COLO668 (cell line): ENCODE measurements around the gene VPS13C.

Source experiments
- DNase-seq: peaks from one replicate; lab custom pipeline; 2025; ENCODE audit not compliant: unreplicated experiment; lab: John Stamatoyannopoulos, UW

Gene VPS13C

DNA sequence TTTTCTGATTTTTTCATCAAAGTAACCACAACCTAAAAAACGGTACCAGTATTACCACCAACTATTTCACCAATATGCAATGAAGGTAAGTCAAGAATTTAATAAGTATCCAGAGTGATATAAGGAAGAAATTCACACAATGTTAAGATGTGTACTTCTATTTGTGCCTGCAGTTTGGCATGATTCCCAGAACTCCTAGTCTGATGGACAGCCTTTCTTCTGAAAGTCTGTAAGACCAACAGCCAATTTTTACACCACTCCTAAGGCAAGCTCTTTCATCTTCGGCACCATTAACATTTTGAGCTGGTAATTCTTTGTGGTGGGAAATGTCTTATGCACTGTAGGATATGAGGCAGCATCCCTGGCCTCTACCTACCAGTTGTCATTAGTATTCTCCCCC lies 108.3 kb downstream of the VPS13C start:
- no peak for DNase-seq

DNA sequence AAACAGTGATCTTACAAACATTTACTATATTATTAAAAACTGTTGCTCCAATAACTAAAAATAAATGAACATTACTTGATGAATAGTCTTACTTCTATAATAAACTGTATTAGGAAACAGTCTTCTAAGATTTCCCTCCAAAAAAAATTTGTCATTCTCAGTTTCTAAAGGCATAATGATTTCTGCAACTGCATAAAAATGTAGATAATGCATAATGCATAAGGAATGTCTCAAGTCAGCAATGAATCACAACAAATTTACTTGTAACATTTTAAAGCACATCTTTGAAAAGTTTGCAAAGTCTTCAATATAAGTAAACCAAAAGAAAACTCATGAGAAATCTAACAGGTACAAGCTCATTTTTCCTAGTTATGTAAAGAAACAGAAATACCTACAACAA lies 113.5 kb downstream of the VPS13C start:
- no peak for DNase-seq

DNA sequence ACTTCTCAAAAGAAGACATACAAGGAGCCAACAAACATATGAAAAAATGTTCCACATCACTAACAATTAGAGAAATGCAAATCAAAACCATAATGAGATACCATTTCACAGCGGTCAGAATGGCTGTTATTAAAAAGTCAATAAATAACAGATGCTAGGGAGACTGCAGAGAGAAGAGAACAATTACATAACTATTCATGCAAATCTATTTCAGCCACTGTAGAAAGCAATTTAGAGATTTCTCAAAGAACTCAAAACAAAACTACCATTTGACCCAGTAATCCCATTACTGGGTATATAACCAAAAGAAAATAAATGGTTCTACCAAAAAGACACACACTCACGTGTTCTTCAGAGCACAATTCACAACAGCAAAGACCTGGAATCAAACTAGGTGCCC lies 116.3 kb downstream of the VPS13C start:
- no peak for DNase-seq

DNA sequence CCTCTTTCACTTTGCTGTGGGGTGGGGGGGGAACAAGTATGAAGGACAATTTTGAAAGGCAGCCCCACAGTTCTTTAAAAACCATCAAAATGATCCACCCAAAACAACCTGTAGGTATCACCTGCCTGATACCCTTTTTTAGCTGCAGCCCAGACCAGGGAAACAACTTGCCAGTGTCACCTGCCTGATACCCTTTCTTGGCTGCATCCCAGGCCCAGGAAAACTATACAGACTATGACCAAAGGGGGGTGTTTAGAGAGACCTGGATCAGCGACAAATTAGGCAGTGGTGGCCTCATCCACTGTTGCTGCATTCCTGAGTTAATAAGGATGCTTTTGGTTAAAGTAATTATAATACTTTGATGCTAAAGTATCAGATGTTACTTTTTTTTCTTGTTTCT lies 122.0 kb downstream of the VPS13C start:
- DNase-seq: no peak

DNA sequence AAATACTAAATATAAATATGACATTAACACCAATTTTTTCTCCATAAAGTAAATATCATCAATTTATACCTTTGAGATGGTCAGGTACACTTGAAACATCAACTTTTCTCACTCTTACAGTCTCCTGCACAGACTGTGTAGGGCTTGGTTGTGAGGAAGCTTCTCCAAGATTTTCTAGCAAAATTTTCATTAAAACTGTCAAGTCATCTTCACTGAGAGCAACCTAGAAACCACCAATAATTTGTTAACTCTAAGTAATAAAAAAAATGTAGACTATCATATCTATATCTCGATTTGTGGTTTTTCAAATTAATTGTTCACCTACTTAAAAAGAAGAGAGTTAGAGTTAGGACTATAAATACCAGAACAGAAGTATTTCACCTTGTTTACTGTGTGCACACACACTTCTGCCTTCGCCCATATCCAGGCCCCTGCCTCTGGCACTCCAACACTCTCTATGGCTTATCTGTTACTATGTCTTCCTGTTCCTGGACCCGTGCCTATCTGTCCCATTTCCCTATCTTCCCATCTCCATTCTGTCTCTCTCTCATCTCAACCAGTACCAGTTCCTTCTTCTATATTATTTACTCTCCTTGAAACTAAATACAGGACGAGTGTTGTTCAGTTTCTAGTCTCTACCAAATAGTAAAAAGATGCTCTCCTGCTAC lies 123.6 kb downstream of the VPS13C start:
- DNase-seq: no peak

DNA sequence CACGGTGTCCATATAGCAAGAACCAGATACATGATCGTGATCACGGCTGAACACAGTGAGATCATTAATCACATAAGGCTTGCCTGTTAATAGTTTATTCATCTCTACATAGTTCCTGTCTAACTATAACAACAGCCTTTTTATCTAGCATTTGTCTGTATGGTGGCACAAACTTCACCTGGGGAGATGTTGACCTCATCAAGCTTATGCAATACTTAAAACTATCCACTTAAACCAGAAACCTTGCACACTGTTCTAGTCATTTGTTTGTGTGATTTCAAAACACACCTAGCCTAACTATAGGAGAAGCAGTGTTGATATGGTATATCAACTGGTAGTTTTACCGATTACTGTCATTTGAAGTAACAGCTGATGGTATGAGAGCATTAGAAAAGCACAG lies 124.8 kb downstream of the VPS13C start:
- no peak for DNase-seq

DNA sequence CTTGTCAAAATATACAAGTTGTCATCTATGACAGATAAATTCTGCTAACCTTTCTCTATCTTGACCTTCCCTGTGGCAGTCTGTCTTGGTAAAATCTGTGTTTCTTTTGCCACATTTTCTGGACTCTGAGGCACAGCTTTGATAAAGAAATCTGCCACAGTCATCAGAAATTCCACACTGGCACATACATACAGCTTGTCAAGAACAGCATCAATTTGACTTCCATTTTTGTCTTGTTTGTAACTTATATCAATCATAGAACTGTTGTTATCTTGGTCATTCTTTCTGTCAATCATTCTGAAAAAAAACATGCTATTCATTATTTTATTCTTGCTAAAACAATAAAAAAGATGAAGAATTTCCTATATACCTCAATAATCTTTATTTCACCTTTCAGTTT lies 130.8 kb downstream of the VPS13C start:
- no peak for DNase-seq

DNA sequence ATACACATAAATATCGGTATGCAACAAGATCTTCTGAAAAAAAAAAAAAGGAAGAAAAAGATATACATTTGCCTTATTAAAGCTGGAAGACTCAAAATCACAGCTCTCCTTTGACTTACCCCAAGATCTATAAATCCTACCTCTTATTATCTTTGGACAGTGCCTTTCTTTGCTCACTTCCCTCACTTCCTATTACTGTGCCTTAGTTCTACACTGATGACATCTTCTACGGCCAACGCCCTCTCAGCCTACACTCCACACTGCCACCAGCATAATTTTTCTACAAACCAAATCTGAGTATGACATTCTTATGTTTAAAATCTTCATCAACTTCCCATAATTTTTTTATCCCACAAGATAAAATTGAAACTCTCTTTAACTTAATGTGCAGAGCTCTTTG lies 137.1 kb downstream of the VPS13C start:
- no peak for DNase-seq

DNA sequence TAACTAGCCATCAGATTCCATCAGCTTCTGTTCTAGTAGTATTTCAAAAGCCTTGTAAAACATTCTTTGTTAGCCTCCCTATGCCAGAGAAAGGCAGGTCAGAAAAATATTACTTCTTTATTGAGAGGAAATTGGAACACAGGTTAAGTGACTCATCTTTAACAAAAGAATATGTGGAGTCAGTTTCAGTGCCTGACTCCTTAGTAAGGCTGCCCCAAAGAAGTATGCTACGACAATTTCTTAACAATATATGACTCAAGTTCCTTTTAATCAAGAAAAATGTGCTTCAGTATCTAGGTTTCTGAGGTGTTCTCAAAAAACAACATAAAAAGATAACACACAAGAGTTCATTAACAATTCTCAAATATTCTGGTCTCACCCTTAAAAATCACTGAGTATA lies 139.2 kb downstream of the VPS13C start:
- no peak for DNase-seq

DNA sequence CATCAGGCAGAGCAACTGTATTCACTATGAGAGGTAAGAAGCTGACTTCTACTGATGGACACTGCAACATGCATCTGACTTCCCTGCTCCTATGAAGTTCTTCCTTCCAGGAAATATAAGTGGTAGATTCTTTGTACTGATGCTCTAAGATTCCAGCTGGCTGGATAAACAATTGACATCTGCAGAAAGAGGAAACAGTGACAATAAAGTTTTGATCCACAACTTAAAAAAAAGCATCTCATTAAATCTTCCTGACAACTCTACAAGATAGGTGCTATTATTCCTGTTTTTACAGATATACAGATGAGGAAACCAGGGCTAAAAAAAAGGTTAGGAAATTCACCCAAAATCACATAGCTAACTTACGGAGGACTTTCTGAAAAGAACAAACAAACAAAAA lies 142.8 kb downstream of the VPS13C start:
- no peak for DNase-seq

DNA sequence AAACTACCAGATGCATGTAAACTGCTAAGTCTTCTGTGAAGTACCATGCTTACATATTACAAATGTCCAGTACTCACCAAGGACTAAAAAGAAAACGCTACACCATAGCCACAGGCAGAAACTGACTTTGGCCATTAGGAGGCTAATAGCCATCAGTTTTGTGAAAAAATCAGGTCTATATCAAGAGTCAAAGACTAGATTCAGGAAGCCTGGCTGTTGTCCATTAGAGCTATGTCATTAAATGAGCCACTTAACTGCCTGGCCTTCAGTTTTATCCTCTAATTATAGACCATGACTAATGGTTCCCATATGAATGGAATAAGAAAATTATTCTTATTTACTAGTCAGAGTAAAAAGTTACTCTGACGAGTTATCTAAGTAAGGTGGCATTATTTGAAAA lies 144.1 kb downstream of the VPS13C start:
- no peak for DNase-seq

DNA sequence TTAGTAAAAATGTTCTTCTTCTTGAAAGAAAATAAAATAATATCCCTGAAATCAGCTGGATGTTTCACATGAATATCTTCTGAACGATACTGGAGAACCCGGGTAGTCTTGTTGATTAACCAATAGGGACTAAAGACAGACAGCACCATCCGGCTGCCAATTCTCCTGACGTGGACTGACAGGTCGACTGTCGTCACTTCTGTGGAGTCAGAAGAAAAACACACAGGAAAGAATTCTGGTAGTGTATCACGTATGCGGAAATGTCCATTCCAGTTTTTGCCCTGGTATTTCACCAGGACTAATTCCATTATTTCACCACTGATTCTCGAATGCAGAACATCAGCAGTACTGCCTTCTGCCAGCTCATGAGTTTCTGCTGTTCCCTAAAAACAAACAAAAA lies 144.6 kb downstream of the VPS13C start:
- DNase-seq: no peak

DNA sequence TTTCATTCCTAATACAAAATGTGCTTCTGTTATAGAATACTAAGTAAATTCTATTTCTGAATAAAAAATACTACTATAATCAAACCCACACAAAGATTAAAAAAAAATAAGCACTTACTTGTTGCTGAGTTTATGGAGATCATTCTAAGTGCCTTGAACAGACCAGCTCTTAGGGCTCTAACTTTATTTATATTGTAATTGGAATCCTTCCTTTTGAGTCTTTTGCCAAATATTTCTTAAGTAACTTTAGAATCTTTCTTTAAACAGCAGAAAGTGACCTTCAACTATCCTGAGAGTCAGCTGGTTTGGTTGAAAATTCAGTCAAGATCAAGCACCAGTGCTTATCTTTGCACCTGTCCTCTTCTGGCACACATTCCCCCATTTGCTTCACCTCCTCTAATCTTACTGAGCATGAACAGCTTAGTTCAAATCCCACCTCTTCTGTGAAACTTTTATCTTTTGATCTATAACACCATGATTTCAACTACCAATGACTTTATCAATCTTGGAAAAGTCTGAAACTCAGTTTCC lies 149.3 kb downstream of the VPS13C start:
- no peak for DNase-seq

DNA sequence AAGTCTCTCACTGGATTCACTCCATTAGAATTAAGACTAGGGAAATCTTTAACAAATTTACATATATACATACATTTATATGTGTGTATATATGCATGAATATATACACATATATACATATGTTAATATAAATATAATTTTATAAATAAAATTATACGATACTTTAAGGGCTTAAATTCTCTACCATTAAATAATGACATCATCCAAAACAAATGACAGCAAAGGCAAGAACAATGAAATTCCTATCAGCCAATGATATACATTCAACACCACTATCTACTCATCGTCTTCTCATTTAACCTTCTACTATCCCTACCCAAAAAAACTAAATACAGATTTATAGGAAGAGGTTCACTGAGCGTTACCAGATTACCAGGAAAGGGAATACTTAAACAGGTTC lies 152.0 kb downstream of the VPS13C start:
- no peak for DNase-seq

DNA sequence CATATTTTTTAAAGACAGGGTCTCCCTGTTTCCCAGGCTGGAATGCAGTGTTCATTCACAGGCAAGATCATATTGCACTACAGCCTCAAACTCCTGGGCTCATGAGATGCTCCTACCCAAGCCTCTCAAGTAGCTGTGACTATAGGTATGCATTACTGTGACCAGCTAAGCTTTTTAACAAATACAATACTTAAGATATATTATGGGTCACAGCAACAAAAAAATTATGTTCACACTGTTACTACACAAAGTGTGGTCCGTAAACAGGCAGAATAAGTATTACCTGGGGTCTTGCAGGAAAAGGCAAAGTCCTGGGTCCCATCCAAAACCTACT lies 152.5 kb downstream of the VPS13C start:
- DNase-seq: no peak

DNA sequence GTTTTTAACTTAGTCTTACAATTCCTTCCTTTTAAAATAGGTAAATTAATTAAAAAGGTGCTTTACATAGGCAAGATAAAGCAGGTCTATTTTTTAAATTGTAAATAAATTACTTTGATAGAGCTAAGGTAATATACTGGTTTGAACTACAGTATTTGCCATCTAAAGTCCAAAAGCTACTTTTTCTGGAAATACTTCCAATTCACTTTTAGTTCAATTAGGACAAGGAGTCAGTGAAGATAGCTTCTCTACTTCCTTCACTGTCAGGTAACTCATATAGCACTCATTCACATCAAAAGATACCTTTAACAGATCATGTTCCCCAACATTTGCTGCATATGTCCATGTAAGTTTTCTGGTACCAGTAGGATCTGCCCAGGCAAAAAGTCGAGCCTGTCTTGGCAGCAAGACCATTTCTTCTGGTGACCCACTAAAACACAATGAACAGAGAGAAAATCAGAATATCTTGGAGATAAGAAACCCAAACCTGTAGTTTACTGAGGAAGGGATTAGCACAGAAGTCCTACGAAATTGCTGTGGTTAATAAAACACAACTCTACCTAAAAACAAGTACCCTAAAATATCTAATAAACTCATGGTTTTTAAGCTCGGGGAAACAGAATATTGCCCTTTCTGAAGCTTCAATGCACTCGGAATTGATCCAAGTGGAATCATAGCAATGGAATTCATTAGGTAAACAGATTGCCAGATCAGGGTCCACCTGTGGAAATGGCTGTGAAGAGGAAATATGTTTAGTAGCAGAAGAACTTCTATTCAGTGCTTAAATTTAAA lies 153.1 kb downstream of the VPS13C start:
- DNase-seq: no peak

DNA sequence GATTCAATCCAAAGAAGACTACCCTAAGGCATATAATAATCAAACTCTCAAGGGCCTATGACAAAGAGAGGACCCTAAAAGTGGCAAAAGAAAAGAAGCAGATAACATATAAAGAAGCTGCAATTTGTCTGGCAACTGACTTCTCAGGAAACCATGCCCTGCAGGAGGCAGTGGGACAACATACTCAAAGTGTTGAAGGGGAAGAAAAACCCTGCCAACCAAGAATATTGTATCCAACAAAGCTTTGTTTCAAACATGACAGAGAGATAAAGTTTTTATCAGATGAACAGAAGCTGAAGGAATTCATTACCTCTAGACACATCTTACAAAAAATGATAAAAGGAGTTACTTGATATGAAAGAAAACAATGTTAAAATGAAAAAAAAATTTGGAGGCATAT lies 167.1 kb downstream of the VPS13C start:
- no peak for DNase-seq

DNA sequence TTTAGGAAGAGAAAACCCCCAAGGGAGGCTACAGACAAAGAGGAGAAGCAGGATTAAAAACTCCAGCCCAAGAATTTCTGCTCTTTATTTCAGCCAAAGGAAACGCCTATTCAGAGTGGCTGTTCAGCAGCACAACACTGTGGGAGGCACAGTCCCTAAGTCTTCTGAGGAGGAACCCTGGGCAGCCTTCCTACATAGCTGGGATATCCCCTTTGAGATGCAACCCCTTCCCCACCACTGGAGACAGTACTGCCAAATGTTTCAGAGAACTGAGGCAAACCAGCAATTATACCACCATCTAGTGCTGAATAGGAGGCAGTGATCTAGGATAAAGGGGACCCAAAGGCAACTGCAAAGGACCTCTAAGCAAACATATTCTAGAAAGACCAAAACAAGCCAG lies 168.1 kb downstream of the VPS13C start:
- DNase-seq: no peak

DNA sequence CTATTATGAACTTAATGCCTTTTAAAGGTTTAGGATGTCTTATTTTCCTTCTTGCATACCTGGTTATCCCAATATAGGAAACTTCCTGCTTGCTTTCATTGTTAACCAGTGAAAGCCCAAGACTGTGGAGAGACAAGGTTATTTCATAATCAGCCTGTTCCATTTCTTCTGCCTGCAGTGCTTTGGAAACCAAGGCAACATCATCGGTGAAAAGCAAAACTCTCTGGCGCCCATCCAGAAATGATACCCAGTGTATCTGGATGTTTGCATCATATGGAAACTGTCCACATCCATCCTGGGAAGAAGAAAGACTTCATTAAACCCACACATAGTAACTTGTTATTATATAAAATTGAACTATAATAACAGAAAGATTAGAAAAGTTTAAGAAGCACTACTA lies 170.1 kb downstream of the VPS13C start:
- DNase-seq: no peak

DNA sequence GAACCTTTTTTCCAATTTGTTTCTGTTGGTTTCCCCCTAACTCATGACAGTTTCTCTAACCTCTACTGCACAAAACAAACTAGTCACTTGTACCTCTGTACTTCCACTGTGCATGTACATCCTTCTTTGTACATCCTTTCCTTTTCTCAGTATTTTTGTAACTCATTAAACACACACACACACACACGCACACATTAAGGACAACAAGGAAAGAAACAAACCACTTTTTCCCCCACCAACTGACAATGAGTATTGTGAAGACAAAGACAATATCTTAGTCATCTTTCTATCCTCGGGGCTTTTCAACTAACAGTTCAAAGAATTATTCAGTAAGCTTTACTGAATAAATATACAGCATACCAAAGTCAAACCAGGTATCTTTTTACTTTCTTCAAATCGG lies 170.5 kb downstream of the VPS13C start:
- no peak for DNase-seq

DNA sequence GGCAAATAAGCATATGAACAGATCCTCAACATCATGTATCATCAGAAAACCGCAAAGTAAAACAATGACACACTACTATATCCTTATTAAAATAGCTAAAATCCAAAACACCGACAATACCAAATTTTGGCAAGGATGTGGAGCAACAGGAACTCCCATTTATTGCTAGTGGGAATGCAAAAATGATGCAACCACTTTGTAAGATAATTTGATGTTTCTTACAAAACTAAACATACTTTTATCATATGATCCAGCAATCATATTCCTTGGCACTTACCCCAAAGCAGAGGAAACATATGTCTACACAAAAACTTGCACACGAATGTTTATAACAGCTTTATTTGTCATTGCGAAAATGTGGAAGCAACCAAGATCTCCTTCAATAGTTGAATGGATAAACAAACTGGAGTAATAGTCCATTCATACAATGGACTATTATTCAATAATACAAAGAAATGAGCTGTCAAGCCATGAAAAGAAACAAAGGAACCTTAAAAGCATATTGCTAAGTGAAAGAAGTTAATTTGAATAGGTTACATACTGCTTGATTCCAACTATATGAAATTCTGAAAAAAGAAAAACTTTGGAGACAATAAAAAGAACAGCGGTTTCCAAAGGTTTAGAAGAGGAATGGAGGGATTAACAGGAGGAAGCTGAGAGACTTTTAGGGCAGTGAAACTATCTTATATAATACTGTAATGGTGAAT lies 172.0 kb downstream of the VPS13C start:
- no peak for DNase-seq

DNA sequence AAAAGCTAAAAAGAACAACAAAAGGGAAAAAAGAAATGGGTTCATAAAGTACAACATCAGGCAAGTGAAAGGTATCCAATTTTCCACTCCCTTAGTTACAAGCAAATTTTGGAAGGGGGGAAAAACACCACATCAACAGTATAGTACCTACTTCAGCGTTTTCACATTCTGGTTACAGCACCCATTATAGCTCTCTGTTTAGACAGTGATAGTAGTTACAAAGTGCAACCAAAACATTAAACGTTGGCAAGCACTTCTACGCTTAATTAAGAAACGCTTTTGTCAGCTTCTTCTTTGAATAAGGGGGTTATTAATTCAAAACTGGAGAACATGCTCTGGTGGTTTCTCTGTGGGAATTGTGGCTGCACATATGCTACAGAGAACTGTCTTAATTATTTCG lies 180.2 kb downstream of the VPS13C start:
- DNase-seq: no peak
